HG03520 (cell line): ENCODE data around the gene OR6B1.

ENCODE experiments used
- ATAC-seq: cut with Tn5 transposase; IDR thresholded peaks from one replicate; pipeline ENCODE4 v1.9.1; 2021; ENCODE audit warnings: mild to moderate bottlenecking, moderate library complexity; ENCODE audit not compliant: unreplicated experiment

The OR6B1 gene

DNA sequence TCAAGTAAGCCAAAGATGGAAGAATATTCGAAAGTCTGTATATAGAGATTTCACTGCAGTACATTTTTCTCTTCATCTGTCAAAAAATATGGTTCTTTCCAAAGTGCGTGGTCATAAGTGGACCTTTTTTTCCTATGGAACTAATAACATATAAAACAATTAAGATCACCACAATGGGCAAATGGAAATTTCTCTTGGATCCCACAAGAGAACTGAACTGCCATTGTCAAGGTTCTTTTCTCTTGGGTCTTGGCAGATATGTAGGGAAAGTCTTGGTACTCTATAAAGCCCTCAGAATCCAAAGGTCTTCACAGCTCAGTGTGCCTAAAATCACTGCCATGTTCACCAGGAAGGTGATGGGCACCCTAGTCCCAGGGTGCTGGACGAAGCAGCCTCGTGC, at the start of gene OR6B1:
Gene OR6B1, plus strand, starts transcription at position 301 of the 400 bp plus-strand sequence. CDS start 3,677 bp downstream, outside the sequence.
- no peak for ATAC-seq

DNA sequence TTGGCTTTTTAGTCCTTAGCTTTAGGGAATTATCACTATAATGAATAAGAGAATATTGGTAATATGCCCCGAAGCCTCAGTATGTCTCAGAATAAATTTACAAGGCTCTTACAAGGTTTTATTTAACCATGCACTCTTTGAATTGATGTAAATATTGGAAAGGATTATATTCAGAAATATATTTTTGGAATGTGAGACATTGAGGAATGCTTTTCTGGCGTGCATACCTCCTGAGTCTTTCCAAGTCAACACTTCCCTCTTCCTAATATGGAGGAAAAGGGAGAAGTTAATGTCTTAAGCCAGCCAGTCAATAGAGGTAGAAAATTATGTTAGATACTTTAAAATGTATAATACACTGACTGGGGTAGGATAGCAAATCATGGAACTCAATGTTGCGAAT, 46.7 kb upstream of the OR6B1 start:
- no peak for ATAC-seq

DNA sequence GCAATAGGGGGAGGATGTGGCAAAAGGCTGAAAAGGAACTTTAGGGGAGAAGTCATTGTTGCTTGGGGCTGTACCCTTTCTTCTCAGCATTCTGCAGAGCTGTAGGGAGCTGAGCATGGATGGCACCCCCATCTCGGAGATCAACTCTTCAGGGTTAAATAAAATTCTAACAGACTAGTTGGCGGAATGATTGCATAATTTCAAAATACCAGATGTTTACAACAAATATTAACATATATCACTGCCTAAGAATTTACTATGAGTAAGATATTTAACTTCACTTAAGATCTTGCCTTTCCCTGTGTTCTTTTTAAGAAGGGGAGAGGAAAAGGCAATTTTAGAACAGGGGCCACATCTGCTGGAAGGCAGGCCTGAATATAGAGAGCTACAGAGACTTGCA, 46.0 kb upstream of the OR6B1 start:
- ATAC-seq, result no peak

DNA sequence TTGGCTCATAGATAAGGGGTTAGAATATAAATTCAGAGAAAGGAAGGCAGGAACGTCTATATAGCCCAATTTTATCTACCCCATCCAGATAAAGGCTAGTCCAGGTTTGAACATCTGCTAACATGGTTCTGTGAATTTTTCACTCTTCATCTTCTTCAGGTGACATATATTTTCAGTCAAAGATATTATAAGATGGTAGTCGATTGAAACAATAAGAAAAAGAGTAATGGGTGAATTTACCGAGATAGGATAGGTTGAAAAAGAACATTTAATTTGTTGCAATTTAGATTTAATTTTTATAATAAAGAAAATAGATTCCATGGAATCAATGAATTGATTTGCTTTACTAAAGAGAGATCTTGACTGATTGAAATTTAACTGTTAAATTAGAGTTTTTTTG, 45.6 kb upstream of the OR6B1 start, which contains the start of gene OR2F1:
Gene OR2F1, plus strand, starts transcription at position 301 of the 400 bp plus-strand sequence. CDS start 5,127 bp downstream, outside the sequence.
- ATAC-seq, result no peak

DNA sequence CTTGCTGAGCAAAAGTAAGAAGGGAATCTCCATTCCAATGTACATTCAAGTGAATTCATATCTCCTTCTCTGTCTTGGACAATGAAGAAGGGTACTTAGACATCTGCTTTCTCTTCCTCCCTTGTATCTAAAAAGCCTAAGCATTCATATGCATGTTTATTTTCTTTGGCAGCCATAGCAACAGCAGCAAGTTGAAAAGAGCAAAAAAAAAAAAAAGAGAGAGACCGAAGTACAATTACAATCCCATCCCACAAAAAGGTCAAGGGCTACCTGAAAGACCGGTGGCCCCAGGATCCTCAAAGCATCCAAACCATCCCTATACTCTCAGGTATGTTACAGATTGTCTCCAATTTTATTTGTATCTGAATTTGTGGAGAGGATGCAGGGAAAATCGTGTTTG, 41.3 kb upstream of the OR6B1 start:
- ATAC-seq, result no peak

DNA sequence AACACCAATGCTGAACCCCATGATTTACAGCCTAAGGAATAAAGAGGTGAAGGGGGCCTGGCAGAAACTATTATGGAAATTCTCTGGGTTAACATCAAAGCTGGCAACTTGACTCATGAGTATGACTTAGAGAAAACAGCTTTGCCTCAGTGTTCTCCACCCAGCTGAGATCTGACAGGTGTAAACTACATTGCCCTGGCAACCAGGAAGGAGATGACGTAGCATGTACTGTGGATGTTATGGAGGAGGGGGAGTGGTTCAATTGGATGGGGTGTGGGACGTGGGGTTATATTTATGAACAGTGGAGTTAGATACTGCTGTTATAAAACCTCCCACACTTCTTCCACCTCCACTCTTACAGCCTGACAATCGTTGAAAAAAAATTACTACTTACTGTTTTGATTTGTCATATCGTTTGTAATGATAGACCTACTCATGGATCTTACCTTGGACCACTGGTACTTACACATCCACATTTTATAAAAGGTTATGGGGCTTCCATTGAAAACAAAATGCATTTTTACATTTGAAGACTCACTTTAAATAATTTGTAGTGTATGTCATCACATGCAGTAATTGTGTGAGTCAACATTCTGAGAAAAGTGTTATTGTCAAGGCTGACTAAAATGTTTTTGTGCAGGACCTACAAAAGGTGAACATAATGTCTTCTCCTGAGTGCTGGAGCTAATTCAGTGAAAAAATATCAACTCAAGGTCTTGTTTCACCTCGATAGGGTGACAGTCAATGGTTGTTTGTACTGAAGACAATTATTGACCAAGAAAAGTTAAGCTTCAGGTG, 39.1 kb upstream of the OR6B1 start:
- ATAC-seq, result no peak

DNA sequence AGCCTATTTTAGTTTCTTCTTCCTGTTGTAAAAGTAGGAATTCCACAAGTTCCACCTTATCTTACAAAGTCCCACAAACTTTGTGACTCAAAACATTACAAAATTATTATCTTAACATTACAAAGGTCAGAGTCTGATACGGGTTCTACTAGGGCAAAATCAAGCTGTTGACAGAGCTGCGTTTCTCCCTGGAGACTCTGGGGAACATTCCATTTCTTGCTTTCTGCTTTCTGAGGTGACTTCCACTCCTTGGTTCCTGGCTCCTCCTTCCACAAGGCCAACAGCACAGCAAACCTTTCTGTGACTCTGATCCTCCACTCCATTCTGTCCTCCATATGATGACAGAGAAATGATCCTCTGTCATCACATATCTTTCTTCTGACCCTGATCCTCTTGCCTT, 34.8 kb upstream of the OR6B1 start:
- ATAC-seq, result no peak

DNA sequence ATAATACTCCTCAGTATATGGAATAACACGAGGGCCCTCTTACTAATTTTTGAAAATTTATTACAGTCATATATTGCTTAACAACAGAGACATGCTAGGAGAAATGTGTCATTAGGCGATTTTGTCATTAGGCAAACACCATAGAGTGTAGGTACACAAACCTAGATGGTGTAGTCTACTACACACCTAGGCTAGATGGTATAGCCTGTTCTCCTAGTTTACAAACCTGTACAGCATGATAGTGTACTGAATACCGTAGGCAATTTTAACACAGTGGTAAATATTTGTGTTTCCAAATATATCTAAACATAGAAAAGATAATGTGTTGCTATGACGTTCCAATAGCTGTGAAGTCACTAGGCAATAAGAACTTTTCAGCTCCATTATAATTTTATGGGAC, 32.7 kb upstream of the OR6B1 start:
- no peak for ATAC-seq

DNA sequence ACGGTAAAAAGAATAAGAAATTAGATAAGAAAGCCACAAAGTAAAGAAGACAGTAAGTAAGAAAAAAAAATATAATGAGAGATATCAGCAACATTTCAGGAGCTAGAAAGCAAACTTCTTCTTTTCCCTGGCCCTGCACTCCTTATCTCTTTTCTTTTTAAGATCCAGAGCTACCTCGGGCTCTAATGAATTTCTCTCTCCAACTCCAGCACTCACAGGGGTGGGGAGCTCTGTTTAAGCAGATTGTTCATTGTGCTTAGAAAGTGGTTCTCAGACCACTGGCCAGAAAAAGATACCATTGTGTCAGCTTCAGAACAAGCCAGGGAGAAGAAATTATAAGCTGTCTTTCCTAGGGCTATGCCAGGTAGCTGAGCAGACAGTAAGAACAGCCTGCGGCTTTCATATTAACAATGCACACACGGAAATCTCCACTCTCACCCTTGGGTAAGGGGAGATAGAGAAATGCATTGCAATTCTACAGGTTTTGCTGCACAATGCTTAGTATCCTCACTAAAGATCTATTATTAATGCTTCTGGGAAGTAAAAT, 26.2 kb upstream of the OR6B1 start:
- ATAC-seq, result no peak

DNA sequence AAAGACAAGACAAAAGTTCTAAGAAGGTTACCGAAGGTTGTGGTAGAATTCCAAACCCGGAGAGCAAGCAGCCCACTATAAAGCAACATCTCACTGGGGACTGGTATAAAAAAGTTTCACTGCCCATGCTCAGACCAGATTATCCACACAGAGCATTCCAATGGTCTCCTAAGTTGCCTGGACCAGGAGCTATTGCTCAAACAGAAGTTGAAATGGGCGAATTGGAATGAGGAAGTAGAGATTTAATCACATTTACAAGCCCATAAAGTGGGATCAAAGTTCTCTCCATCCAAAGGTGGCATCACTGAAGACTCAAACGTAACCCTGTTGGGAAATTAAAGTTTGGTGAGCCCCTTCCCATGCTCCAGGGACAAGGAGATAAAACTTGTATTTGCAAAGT, 25.7 kb upstream of the OR6B1 start:
- ATAC-seq, result no peak

DNA sequence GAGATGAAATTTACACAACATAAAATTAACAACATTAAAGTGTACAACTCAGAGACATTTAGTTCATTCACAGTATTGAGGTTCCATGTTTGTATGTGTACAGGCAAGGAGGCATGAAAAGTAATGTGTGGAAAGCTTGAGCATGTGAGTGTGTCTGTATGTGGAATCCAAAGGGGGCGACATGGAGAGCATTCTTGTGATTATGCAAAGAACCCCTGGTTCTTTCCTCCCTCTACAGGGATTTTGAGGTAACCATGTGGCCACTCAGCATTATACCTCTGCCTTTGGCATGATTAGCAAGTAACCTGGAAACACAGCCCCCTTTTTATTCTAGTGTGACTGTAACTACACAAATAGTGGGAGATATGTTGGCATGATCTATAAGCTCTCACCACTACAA, 24.5 kb upstream of the OR6B1 start:
- ATAC-seq, result no peak

DNA sequence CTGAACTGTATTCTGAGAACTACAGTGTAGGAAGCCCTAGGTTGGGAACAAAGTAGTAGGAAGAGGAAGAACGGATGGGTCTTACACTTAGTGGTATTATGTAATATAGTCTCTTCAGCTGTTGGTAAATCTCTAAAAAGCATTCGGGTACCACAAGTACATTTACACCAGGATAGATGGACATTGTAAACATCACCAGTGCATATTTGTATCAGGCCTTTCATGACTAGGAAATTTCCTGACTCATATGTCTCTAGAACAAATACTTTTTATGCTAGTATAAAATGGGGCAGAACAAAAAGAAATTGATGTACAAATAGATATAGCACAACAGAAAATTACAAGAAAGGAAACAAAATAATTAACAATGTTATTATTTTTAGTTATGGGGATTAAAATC, 21.5 kb upstream of the OR6B1 start:
- ATAC-seq, result no peak

DNA sequence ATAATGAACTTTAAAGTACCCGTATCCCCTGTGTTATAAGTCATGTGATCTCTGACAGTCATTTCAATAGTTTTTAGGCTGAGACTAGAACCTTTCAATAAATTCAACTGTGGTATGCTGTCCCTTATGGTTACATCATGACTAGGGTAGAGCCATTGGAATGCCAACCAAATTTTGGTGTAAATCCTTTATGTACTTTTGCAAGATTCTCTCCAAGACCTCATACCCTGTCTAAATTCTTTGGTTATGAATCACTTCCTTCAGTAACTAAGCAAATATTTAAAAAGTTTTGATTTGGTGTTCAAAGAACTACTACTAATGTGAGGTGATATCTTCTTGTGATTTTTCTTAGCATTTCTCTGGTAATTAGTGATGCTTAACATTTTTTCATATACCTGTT, 20.8 kb upstream of the OR6B1 start:
- ATAC-seq, result no peak

DNA sequence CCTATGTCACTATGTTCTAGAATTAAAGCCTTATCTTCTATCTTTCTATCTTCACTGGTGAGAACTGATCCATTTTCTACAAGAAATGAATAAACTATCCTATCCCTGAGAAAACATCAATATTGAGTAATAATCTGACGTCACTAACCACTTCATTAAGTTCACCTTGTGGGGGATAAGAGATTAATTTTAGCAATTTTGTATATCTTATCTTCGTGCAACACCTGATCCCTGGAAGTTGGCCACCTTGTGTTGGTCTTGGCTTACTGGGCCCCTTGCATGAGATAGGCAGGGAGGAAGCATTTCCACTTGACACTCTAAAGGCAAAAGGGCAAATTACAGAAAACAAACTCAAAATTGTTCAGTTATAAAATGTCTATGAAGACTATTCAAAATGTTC, 20.1 kb upstream of the OR6B1 start:
- ATAC-seq, result no peak

DNA sequence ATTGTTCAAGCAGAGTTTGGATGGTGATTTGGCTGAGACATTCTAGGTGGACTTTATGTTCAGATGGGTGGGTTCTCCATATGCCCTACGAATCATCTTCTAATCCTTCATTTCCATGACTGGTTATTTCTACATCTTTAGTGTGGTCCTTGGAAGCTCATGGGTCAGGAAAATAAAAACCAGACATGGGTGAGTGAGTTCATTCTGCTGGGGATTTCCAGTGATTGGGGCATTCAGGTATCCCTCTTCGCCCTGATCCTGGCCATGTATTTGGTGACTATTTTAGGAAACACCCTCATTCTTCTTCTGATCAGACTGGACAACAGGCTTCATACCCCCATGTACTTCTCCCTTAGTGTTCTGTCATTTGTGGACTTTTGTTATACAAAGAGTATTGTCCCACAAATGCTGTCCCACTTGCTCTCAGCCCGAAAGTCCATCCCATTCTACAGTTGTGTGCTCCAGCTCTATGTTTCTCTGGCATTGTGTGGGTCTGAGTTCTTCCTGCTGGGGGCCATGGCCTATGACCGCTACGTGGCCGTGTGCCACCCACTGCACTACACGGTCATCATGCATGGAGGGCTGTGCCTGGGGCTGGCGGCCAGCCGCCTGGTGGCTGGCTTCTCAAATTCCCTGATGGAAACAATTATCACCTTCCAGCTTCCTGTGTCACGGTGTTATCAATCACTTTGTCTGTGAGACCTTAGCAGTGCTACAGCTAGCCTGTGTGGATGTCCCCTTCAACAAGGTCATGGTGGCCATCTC, 19.2 kb upstream of the OR6B1 start:
- ATAC-seq, result no peak

DNA sequence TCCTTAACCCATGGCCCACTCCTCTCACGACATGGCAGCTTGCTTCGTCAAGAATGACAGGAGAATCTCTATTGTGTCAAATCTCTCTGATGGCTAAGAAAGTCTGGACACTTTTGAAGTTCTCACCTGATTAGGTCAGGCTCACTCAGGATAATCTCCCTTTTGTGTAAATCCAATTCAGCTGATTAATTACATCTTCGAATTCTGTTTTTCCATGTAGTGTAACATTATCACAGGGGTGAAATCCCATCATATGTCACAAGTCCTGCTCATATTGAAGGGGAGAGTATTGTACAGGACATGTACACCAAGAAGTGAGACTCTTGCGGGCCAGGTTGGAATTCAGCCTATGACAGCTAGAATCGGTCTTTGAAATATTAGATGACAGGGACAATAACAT, 16.2 kb upstream of the OR6B1 start:
- ATAC-seq, result no peak

DNA sequence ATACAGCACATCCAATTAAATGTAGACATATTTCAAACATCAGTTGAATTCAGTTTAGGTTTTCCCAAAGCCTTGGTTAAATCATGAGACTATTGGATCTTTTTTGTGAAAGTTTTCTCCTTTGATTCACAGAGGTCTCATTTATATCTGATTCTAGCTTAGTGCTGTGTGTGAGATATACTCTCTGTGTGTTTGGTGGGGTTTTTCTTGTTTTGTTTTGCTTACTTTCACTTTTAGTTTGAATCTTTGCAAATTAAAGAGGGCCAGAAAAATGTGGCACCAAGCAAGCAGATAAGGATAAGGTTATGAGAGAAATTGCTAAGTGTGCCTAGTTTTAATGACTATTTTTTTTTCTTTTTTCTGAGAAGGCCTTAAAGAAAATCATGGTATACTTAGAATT, 12.6 kb upstream of the OR6B1 start:
- peak; percentile 45 for ATAC-seq

DNA sequence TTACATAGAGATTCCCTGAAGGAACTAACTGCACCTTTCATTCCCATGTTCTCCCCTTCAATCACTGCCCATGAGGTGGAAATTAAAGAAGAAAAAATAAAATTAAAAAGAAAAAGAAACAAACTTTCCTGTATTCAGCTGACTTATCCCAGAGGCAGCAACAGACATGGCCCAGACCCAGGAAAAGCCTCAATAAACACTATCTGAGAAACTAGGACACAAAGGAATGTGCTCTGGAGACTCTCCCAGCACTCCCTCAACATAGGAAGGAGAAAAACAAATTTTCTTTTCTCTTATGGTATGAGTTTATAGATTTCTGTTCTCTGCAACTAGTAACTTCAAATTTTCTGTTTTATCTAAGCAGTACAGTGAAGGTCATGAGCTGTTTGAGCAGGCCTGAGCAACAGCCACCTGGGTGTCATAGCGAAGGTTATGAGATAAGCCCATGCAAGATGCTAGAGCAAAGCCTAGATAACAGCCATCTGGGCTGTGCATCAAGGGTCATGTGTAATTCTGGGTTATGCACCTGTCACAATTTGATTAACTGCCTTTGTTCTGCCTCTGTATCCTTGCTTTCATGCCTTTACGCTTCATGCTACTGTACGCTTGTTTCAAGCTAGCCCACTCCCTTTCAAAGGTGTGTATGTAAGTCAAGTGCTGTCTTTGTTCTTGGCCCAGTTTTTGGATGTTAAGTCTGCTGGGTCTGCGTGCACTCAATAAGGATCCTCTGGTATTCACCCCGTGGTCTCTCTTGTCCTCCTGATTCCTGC, 11.0 kb upstream of the OR6B1 start:
- ATAC-seq, result no peak

DNA sequence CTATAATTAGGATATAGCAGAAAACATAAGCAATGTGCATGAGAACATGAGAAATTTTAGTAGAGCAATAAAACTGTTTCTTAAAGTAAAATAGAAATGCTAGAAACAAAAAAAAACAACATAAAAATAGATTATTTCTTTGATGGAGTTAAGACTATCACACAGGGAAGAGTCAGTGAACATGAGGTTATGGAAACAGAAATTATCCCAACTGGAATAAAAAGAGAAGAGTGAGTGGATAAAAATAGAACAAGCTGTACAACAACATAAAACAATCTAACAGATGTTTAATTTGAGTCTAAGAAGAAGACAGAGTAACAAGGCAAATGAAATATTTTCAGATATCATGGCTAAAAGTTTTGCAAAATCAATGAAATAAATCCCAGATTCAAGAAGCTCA, 7.5 kb upstream of the OR6B1 start:
- ATAC-seq, result no peak

DNA sequence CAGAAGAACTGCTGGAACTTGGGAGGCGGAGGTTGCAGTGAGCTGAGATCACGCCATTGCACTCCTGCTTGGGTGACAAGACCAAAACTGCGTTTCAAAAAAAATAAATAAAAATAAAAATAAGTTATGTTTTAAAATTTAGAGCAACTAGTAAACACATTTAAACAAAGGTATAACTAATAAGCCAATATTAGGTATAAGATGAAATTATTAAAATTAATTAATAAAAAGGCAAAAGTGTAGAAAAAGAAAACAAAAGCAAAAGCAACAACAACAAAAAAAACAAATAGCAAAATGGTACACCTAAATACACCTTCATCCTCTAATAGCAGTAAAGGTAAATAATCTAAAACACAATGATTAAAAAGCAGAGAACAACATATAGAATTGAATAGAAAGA, 6.2 kb upstream of the OR6B1 start:
- no peak for ATAC-seq

DNA sequence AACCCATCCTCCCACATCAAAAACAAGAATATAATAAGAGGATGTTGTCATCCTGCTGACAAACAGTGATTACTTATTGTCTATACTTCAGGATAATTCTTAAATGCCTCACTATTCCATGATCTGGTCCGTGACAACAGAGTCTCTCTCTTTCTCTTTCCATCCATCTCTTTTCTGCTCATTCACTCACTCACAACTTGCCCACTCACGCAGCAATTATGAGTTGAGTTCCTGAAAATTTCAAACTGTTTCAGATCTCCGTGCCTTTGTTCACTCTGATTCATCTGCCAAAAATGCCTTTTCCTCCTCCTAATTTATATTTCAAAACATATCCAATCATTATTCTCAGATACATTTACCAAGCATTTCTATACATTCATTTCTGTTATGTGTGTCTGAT, 1.4 kb downstream of the OR6B1 start:
- ATAC-seq, result no peak
